HepG2 (cell line): ENCODE data around the gene LEUTX. TPM values are rescaled to one million over a fixed set of nuclear protein-coding genes. Genes with fewer than 3 reads are reported as not detected.
A peak's percentile ranks its signal among the peaks of the same experiment; 100 is the strongest.

Experiments used
- GABPA ChIP-seq, 2 experiments: IDR thresholded peaks; 2 replicates each; pipeline ENCODE4 v1.6.1; 2011 to 2016; ENCODE audit warnings: low read depth in 2 of 2, low read length in 1 of 2, missing biosample characterization in 1 of 2, missing genetic modification characterization in 1 of 2
- HINFP ChIP-seq: sonication (generic); formaldehyde crosslinking; IDR thresholded peaks from 2 replicates; pipeline ENCODE4 v1.4.0; 2020; ENCODE audit warnings: low read depth, mild to moderate bottlenecking, missing genetic modification reagents
- KLF15 ChIP-seq: sonication (generic); formaldehyde crosslinking; IDR thresholded peaks from 2 replicates; pipeline ENCODE4 v1.8.1; 2023; ENCODE audit warnings: borderline replicate concordance, mild to moderate bottlenecking, inconsistent platforms, missing genetic modification reagents, mixed read lengths
- MAFG ChIP-seq: sonication (generic); formaldehyde crosslinking; IDR thresholded peaks from 2 replicates; pipeline ENCODE4 v1.5.1; 2020; ENCODE audit warnings: mild to moderate bottlenecking, missing genetic modification reagents
- MBNL3 ChIP-seq: fragments of 250-450 bp; sonication (Bioruptor Pico); conservative IDR thresholded peaks from 2 replicates; pipeline ENCODE4 v1.8.0; 2022; ENCODE audit warnings: mild to moderate bottlenecking, inconsistent platforms
- MEF2D ChIP-seq: sonication (generic); formaldehyde crosslinking; IDR thresholded peaks from 2 replicates; pipeline ENCODE4 v1.5.1; 2020; ENCODE audit warnings: mild to moderate bottlenecking, missing genetic modification reagents
- PREB ChIP-seq: sonication (generic); formaldehyde crosslinking; IDR thresholded peaks from 2 replicates; pipeline ENCODE4 v1.4.0; 2020; ENCODE audit warnings: missing genetic modification reagents
- SATB2 ChIP-seq: sonication (generic); formaldehyde crosslinking; IDR thresholded peaks from 2 replicates; pipeline ENCODE4 v1.5.0; 2020; ENCODE audit warnings: missing genetic modification reagents
- SP140L ChIP-seq: sonication (generic); formaldehyde crosslinking; IDR thresholded peaks from 2 replicates; pipeline ENCODE4 v1.4.0; 2020; ENCODE audit warnings: missing genetic modification reagents, borderline replicate concordance
- ZEB1 ChIP-seq: IDR thresholded peaks from 2 replicates; pipeline ENCODE4 v1.6.1; 2012; ENCODE audit warnings: mild to moderate bottlenecking, low read depth, inconsistent platforms; ENCODE audit not compliant: insufficient replicate concordance
- ZNF644 ChIP-seq: IDR thresholded peaks from 2 replicates; pipeline ENCODE4 v1.6.1; 2016; ENCODE audit warnings: low read depth
- ZNF746 ChIP-seq: sonication (generic); formaldehyde crosslinking; IDR thresholded peaks from 2 replicates; pipeline ENCODE4 v1.8.0; 2022; ENCODE audit warnings: mild to moderate bottlenecking, missing genetic modification reagents
- polyA plus RNA-seq, 8 experiments: library from polyadenylated mRNA; depleted of rRNA in 3 of 8; stranded (reverse) in 7 of 8; unstranded in 1 of 8; fragments of >200 nt; fragmentation: Illumina TruSeq in 4 of 8; extraction: Trizol in 4 of 8; gene quantifications; 2 replicates each; pipeline versions ENCODE4 v1.2.1 to v1.2.3, GENCODE V29; 2011 to 2016; ENCODE audit warnings: low read depth in 4 of 8, missing spikeins in 1 of 8, mixed read lengths in 1 of 8; ENCODE audit not compliant: insufficient read depth in 1 of 8
- total RNA-seq, 5 experiments: library from RNA; depleted of rRNA; stranded (reverse); fragments of >200 nt; fragmentation: Illumina TruSeq; extraction: Trizol; gene quantifications; 2 replicates each; pipeline ENCODE4 v1.2.3, GENCODE V29; 2016; ENCODE audit warnings: low read depth in 1 of 5
- TF ChIP-seq, protein P1 (sequence below): sonication (generic); formaldehyde crosslinking; IDR thresholded peaks from 2 replicates; pipeline ENCODE4 v1.4.0; 2020; ENCODE audit warnings: mild to moderate bottlenecking, missing genetic modification reagents, borderline replicate concordance
- TF ChIP-seq, protein P2 (sequence below): sonication (generic); formaldehyde crosslinking; IDR thresholded peaks from 2 replicates; pipeline ENCODE4 v1.9.0; 2021; ENCODE audit warnings: mild to moderate bottlenecking, missing genetic modification reagents

Gene LEUTX
- total and polyA plus RNA-seq, 2 of the 13 experiments (the other 11 are each of a cell fraction or from before 2014, with no cell fraction given), result not detected

GRCh38 chr19:39824143-39825092 lies 45.8 kb downstream of the LEUTX start (continued):
- TF ChIP-seq GABPA (IDR thresholded peaks at IDR 0.05; ENCODE audit: low read depth, low read length) (no peak), GABPA (CRISPR knock-in tag; IDR thresholded peaks at IDR 0.05; ENCODE audit: low read depth) (peak; percentile 26; the same call in 1 of the 2 replicates), SATB2 (CRISPR knock-in tag) (no peak), PREB (CRISPR knock-in tag) (no peak), SP140L (CRISPR knock-in tag) (no peak), KLF15 (no peak), MBNL3 (no peak), MAFG (CRISPR knock-in tag) (no peak), ZNF746 (CRISPR knock-in tag) (no peak), ZEB1 (peak; percentile 27), ZNF644 (CRISPR knock-in tag) (no peak), HINFP (CRISPR knock-in tag) (no peak), MEF2D (CRISPR knock-in tag) (0 out of 2 replicates have a peak, but pooled peaks have one; percentile 17)
- TF ChIP-seq, protein P1, sequence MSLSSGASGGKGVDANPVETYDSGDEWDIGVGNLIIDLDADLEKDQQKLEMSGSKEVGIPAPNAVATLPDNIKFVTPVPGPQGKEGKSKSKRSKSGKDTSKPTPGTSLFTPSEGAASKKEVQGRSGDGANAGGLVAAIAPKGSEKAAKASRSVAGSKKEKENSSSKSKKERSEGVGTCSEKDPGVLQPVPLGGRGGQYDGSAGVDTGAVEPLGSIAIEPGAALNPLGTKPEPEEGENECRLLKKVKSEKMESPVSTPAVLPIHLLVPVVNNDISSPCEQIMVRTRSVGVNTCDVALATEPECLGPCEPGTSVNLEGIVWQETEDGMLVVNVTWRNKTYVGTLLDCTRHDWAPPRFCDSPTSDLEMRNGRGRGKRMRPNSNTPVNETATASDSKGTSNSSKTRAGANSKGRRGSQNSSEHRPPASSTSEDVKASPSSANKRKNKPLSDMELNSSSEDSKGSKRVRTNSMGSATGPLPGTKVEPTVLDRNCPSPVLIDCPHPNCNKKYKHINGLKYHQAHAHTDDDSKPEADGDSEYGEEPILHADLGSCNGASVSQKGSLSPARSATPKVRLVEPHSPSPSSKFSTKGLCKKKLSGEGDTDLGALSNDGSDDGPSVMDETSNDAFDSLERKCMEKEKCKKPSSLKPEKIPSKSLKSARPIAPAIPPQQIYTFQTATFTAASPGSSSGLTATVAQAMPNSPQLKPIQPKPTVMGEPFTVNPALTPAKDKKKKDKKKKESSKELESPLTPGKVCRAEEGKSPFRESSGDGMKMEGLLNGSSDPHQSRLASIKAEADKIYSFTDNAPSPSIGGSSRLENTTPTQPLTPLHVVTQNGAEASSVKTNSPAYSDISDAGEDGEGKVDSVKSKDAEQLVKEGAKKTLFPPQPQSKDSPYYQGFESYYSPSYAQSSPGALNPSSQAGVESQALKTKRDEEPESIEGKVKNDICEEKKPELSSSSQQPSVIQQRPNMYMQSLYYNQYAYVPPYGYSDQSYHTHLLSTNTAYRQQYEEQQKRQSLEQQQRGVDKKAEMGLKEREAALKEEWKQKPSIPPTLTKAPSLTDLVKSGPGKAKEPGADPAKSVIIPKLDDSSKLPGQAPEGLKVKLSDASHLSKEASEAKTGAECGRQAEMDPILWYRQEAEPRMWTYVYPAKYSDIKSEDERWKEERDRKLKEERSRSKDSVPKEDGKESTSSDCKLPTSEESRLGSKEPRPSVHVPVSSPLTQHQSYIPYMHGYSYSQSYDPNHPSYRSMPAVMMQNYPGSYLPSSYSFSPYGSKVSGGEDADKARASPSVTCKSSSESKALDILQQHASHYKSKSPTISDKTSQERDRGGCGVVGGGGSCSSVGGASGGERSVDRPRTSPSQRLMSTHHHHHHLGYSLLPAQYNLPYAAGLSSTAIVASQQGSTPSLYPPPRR, result no peak
- TF ChIP-seq, protein P2, sequence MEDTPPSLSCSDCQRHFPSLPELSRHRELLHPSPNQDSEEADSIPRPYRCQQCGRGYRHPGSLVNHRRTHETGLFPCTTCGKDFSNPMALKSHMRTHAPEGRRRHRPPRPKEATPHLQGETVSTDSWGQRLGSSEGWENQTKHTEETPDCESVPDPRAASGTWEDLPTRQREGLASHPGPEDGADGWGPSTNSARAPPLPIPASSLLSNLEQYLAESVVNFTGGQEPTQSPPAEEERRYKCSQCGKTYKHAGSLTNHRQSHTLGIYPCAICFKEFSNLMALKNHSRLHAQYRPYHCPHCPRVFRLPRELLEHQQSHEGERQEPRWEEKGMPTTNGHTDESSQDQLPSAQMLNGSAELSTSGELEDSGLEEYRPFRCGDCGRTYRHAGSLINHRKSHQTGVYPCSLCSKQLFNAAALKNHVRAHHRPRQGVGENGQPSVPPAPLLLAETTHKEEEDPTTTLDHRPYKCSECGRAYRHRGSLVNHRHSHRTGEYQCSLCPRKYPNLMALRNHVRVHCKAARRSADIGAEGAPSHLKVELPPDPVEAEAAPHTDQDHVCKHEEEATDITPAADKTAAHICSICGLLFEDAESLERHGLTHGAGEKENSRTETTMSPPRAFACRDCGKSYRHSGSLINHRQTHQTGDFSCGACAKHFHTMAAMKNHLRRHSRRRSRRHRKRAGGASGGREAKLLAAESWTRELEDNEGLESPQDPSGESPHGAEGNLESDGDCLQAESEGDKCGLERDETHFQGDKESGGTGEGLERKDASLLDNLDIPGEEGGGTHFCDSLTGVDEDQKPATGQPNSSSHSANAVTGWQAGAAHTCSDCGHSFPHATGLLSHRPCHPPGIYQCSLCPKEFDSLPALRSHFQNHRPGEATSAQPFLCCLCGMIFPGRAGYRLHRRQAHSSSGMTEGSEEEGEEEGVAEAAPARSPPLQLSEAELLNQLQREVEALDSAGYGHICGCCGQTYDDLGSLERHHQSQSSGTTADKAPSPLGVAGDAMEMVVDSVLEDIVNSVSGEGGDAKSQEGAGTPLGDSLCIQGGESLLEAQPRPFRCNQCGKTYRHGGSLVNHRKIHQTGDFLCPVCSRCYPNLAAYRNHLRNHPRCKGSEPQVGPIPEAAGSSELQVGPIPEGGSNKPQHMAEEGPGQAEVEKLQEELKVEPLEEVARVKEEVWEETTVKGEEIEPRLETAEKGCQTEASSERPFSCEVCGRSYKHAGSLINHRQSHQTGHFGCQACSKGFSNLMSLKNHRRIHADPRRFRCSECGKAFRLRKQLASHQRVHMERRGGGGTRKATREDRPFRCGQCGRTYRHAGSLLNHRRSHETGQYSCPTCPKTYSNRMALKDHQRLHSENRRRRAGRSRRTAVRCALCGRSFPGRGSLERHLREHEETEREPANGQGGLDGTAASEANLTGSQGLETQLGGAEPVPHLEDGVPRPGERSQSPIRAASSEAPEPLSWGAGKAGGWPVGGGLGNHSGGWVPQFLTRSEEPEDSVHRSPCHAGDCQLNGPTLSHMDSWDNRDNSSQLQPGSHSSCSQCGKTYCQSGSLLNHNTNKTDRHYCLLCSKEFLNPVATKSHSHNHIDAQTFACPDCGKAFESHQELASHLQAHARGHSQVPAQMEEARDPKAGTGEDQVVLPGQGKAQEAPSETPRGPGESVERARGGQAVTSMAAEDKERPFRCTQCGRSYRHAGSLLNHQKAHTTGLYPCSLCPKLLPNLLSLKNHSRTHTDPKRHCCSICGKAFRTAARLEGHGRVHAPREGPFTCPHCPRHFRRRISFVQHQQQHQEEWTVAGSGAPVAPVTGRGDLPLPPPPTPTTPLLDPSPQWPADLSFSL (CRISPR knock-in tag), result no peak
